HL-60 (cell line): ENCODE results near the gene UST.
"Not testable (repeated sequence)": the region's sequence is repeated elsewhere in the genome, so short reads cannot be mapped to it uniquely, and the experiment has no call there.

Experiments used
- DNase-seq, 2 experiments: peaks; one replicate each; pipeline ENCODE4 v3.0.0-alpha.2; 2010 to 2020; ENCODE audit warnings: low read depth in 1 of 2, low spot score in 1 of 2
- H3K27ac ChIP-seq: fragments of 250-450 bp; sonication (Bioruptor Pico); replicated peaks from 2 replicates; pipeline ENCODE4 v1.5.1; 2020; ENCODE audit warnings: mild to moderate bottlenecking, moderate library complexity
- H3K27me3 ChIP-seq: fragments of 250-450 bp; sonication (Bioruptor Pico); 2 replicates; pipeline ENCODE4 v1.5.1; 2021; ENCODE audit warnings: mild to moderate bottlenecking, moderate library complexity; ENCODE audit not compliant: insufficient read depth, poor library complexity, severe bottlenecking
- H3K4me3 ChIP-seq: replicated peaks from 2 replicates; pipeline ENCODE4 v1.5.1; 2011; ENCODE audit warnings: mild to moderate bottlenecking, control low read depth, low read length; ENCODE audit not compliant: insufficient read depth
- CTCF ChIP-seq: IDR thresholded peaks from one replicate; pipeline ENCODE4 v1.5.1; 2011; ENCODE audit warnings: low read length, control low read depth, inconsistent platforms; ENCODE audit not compliant: insufficient read depth
- GABPA ChIP-seq: IDR thresholded peaks from 2 replicates; pipeline ENCODE4 v1.6.1; 2012; ENCODE audit warnings: low read depth
- POLR2AphosphoS5 ChIP-seq: IDR thresholded peaks from 2 replicates; pipeline ENCODE4 v1.6.1; 2012; ENCODE audit warnings: low read depth
- REST ChIP-seq: IDR thresholded peaks from 2 replicates; pipeline ENCODE4 v1.6.1; 2012; ENCODE audit warnings: low read depth; ENCODE audit not compliant: insufficient replicate concordance
- SPI1 ChIP-seq: IDR thresholded peaks from 2 replicates; pipeline ENCODE4 v1.6.1; 2012; ENCODE audit warnings: low read depth, mild to moderate bottlenecking, borderline replicate concordance

UST gene

GRCh38 chr6:148855744-148856143 is 108.9 kb downstream of the UST start:
- Histone ChIP-seq H3K27me3 (no peaks in the 10 kb centered on the region), H3K4me3 (no peak overlapping the region), H3K27ac (no peak overlapping the region)
- TF ChIP-seq GABPA (no peak), POLR2AphosphoS5 (no peak), REST (no peak), SPI1 (no peak), CTCF (no peak)
- no peak for DNase-seq

GRCh38 chr6:148857798-148858390 is 111.1 kb downstream of the UST start:
- TF ChIP-seq POLR2AphosphoS5 (no peak), SPI1 (no peak), GABPA (no peak), CTCF (no peak), REST (no peak)
- Histone ChIP-seq H3K27ac (no peak overlapping the region), H3K4me3 (no peak overlapping the region), H3K27me3 (no peaks in the 10 kb centered on the region)
- DNase-seq = no peak

GRCh38 chr6:148864132-148864531 is 117.3 kb downstream of the UST start:
- H3K4me3 ChIP-seq = not testable (repeated sequence)

GRCh38 chr6:148864941-148865340 is 118.1 kb downstream of the UST start:
- no peak for TF ChIP-seq GABPA
- no peak for TF ChIP-seq SPI1
- TF ChIP-seq CTCF = no peak
- no peak for TF ChIP-seq REST
- TF ChIP-seq POLR2AphosphoS5 = no peak
- H3K27me3 ChIP-seq = no peaks in the 10 kb centered on the region
- no peak overlapping the region for H3K4me3 ChIP-seq
- no peak overlapping the region for H3K27ac ChIP-seq
- no peak for DNase-seq

More at GRCh38 chr6:148864132-148864531, 117.3 kb downstream of the UST start:
- not testable (repeated sequence) for H3K27me3 ChIP-seq, H3K27ac ChIP-seq, DNase-seq
